GM12892 (cell line): ENCODE measurements around the gene ARHGAP40.

ENCODE experiments used
- POLR2A ChIP-seq: IDR thresholded peaks from 2 replicates; pipeline ENCODE4 v1.6.1; 2011; ENCODE audit warnings: low read depth, low read length, control low read depth
- POLR2AphosphoS5 ChIP-seq: IDR thresholded peaks from 2 replicates; pipeline ENCODE4 v1.6.1; 2011; ENCODE audit warnings: low read depth, low read length, control low read depth
- TAF1 ChIP-seq: IDR thresholded peaks from 2 replicates; pipeline ENCODE4 v1.6.1; 2011; ENCODE audit warnings: low read depth, mild to moderate bottlenecking, control low read depth, low read length, borderline replicate concordance

DNA sequence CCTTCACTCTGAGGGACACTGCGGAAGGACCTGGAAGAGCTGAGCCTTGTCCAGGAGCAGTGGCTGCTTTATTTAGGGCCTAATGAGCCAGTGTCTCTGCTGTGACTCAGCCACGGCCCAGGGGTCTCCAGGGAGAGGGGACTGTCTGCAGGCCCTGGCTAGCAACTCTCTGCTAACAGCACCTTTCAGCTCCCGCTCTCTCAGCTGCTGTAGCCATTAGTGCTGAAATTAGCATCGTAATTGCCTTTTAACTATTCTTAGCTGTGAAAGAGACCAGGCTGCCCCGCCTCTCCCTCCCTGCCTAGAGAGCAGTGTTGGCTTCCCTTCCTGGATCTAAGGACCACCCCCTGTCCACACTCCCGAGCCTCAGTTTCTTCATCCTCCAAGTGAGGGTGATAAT, 69.6 kb downstream of the ARHGAP40 start:
- TF ChIP-seq POLR2A = no peak
- no peak for TF ChIP-seq POLR2AphosphoS5
- no peak for TF ChIP-seq TAF1
